ENCODE results near the gene AAK1.
A peak's percentile ranks its signal among the peaks of the same experiment; 100 is the strongest.
"Not testable (repeated sequence)": the region's sequence is repeated elsewhere in the genome, so short reads cannot be mapped to it uniquely, and the experiment has no call there.

The AAK1 gene

GRCh38 chr2:69624131-69624530, 19.4 kb downstream of the AAK1 start:
- TF ChIP-seq, protein P1, sequence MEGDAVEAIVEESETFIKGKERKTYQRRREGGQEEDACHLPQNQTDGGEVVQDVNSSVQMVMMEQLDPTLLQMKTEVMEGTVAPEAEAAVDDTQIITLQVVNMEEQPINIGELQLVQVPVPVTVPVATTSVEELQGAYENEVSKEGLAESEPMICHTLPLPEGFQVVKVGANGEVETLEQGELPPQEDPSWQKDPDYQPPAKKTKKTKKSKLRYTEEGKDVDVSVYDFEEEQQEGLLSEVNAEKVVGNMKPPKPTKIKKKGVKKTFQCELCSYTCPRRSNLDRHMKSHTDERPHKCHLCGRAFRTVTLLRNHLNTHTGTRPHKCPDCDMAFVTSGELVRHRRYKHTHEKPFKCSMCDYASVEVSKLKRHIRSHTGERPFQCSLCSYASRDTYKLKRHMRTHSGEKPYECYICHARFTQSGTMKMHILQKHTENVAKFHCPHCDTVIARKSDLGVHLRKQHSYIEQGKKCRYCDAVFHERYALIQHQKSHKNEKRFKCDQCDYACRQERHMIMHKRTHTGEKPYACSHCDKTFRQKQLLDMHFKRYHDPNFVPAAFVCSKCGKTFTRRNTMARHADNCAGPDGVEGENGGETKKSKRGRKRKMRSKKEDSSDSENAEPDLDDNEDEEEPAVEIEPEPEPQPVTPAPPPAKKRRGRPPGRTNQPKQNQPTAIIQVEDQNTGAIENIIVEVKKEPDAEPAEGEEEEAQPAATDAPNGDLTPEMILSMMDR (IDR thresholded peaks at IDR 0.05; ENCODE audit: extremely low read depth, missing control alignments): no peak
- no peak for DNase-seq (ENCODE audit: low spot score)

DNA sequence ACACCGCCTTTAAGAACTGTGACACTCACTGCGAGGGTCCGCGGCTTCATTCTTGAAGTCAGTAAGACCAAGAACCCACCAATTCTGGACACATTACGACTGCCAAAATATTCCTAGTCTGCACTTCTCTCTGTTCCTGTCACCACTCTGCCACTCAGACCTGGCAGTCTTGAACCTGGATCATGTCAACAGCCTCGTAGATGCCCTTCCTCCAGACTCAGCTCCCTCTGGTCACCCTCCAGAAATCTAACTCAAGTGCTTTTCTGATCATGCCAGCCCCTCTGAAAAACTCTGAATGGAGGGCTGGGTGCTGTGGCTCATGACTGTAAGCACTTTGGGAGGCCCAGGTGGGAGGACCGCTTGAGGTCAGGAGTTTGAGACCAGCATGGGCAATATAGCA, 20.3 kb downstream of the AAK1 start:
- TF ChIP-seq, protein P1 (IDR thresholded peaks at IDR 0.05; ENCODE audit: extremely low read depth, missing control alignments): no peak
- no peak for DNase-seq (ENCODE audit: low spot score)

DNA sequence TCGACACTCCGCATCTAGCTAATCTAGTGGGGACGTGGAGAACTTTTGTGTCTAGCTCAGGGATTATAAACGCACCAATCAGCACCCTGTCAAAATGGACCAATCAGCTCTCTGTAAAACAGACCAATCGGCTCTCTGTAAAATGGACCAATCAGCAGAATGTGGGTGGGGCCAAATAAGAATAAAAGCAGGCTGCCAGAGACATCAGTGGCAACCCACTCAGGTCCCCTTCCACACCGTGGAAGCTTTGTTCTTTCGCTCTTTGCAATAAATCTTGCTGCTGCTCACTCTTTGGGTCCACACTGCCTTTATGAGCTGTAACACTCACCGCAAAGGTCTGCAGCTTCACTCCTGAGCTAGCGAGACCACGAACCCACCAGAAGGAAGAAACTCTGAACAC, 20.7 kb downstream of the AAK1 start:
- not testable (repeated sequence) for DNase-seq (ENCODE audit: low spot score)

DNA sequence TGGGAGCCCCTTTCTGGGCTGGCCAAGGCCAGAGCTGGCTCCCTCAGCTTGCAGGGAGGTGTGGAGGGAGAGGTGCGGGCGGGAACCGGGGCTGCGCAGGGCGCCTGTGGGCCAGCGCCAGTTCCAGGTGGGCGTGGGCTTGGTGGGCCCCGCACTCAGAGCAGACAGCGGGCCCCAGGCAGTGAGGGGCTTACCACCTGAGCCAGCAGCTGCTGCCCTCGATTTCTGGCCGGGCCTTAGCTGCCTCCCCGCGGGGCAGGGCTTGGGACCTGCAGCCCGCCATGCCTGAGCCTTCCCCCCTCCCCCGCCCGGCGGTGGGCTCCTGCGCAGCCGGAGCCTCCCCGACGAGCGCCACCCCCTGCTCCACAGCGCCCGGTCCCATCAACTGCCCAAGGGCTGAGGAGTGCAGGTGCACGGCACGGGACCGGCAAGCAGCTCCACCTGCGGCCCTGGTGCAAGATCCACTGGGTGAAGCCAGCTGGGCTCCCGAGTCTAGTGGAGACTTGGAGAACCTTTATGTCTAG, 21.5 kb downstream of the AAK1 start:
- not testable (repeated sequence) for DNase-seq (ENCODE audit: low spot score)

GRCh38 chr2:69621440-69621839, 22.1 kb downstream of the AAK1 start:
- no peak for DNase-seq (ENCODE audit: low spot score)
- TF ChIP-seq, protein P1 (IDR thresholded peaks at IDR 0.05; ENCODE audit: extremely low read depth, missing control alignments): no peak

GRCh38 chr2:69620870-69621269, 22.7 kb downstream of the AAK1 start:
- DNase-seq (ENCODE audit: low spot score): no peak
- TF ChIP-seq, protein P1 (IDR thresholded peaks at IDR 0.05; ENCODE audit: extremely low read depth, missing control alignments): no peak

- peak; percentile 56 for DNase-seq (ENCODE audit: low spot score)
- TF ChIP-seq, protein P1 (IDR thresholded peaks at IDR 0.05; ENCODE audit: extremely low read depth, missing control alignments): no peak
Observed at GRCh38 chr2:69619725-69620124, 23.8 kb downstream of the AAK1 start.

GRCh38 chr2:69618362-69618761, 25.2 kb downstream of the AAK1 start:
- TF ChIP-seq, protein P1 (IDR thresholded peaks at IDR 0.05; ENCODE audit: extremely low read depth, missing control alignments): no peak
- no peak for DNase-seq (ENCODE audit: low spot score)

- DNase-seq (ENCODE audit: low spot score): no peak
- TF ChIP-seq, protein P1 (IDR thresholded peaks at IDR 0.05; ENCODE audit: extremely low read depth, missing control alignments): no peak
Observed at GRCh38 chr2:69617744-69618143, 25.8 kb downstream of the AAK1 start.
